Epithelial cell of proximal tubule (primary cell): Measurements from ENCODE around the gene SLC5A11. TPM values are rescaled to one million over a fixed set of nuclear protein-coding genes. Genes with fewer than 3 reads are reported as not detected.

Experiments used
- DNase-seq: peaks from one replicate; pipeline ENCODE4 v3.0.0-alpha.2; 2011; ENCODE audit warnings: low read depth
- H3K4me3 ChIP-seq: 2 replicates; pipeline ENCODE4 v1.5.1; 2011; ENCODE audit warnings: low read depth, mild to moderate bottlenecking, low read length
- CTCF ChIP-seq: conservative IDR thresholded peaks from 2 replicates; pipeline ENCODE4 v1.5.1; 2012; ENCODE audit warnings: low read depth, mild to moderate bottlenecking, low read length
- total RNA-seq: library from RNA; depleted of rRNA; stranded (reverse); fragments of >200 nt; gene quantifications from 2 replicates; pipeline ENCODE4 v1.2.3, GENCODE V29; 2015

The SLC5A11 gene
- total RNA-seq, 1 donor from 2014 or later = not detected

DNA sequence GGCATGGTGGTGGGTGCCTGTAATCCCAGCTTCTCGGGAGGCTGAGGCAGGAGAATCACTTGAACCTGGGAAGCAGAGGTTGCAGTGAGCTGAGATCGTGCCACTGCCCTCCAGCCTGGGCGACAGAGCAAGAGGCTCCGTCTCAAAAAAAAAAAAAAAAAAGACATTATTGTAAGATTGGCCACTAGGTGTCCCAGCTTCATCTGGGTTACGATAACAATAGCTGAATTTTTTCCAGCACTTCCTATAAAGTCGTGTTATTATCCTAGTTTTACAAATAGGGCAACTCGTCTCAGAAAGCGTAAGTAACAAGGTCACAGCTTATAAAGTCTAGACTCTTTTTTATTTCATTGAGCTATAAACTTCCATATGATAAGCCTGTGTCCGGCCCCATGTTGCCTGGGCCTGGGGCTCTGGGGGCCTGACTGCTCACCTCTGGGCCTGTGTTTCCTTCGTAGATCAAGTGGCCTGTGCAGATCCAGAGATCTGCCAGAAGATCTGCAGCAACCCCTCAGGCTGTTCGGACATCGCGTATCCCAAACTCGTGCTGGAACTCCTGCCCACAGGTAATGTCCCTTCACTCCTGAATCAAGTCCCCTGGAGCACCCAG is 60.5 kb downstream of the SLC5A11 start:
- no peak overlapping the region for H3K4me3 ChIP-seq
- peak; percentile 55 for TF ChIP-seq CTCF
- DNase-seq = no peak

GRCh38 chr16:24906901-24907300 is 61.1 kb downstream of the SLC5A11 start:
- no peak overlapping the region for H3K4me3 ChIP-seq
- no peak for TF ChIP-seq CTCF
- DNase-seq = no peak

DNA sequence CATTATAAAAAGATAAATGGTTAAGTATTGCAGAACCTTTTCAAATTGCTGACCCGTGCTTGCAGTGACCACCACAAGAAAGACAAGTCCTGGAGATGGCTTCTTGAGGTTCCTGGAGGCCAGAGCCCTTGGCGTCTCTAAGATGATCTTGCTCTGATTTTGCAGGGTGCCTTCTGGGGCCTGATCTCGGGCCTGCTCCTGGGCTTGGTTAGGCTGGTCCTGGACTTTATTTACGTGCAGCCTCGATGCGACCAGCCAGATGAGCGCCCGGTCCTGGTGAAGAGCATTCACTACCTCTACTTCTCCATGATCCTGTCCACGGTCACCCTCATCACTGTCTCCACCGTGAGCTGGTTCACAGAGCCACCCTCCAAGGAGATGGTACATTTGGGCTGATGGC is 63.0 kb downstream of the SLC5A11 start:
- DNase-seq = no peak
- no peak for TF ChIP-seq CTCF
- H3K4me3 ChIP-seq = no peak overlapping the region

DNA sequence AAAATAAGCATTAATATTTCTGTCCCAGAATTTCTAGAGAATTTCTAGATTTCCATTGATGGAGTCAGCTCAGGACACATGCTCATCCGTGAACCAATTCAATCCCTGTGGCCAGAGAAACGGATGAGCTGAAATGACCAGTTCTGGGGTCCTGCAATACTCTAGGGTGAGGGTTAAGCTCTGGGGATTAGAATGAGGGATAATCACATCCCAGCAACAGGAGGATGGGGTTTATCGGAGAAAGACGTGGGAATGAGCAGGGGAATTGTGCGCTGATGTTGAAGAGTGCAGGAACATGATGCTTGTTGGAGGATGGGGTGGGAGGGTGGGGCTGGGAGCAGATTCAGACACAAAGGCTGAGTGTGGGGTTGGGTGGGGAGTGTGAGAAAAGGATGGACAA is 64.1 kb downstream of the SLC5A11 start:
- TF ChIP-seq CTCF = no peak
- DNase-seq = no peak

DNA sequence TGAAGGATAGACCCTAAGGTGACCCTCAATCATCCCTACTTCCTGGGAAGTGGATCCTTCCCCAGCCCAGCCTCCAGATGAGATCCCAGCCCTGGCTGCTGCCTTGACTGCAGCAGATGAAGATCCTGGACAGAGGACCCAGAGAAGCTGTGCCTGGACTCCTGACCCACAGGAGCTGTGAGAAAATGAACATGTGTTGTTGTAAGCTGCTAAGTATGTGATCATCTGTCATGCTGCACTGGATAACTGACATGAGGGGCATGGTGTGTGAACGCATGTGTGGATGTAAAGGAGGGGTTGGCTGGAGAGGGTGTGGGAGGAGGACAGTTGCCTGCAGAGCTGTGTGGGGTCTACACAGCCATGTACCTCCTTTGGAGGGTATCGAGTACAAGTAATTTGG is 69.3 kb downstream of the SLC5A11 start:
- no peak for DNase-seq
- no peak for TF ChIP-seq CTCF
- H3K4me3 ChIP-seq = no peak overlapping the region

More for the DNA sequence above, 64.1 kb downstream of the SLC5A11 start:
- no peak overlapping the region for H3K4me3 ChIP-seq

DNA sequence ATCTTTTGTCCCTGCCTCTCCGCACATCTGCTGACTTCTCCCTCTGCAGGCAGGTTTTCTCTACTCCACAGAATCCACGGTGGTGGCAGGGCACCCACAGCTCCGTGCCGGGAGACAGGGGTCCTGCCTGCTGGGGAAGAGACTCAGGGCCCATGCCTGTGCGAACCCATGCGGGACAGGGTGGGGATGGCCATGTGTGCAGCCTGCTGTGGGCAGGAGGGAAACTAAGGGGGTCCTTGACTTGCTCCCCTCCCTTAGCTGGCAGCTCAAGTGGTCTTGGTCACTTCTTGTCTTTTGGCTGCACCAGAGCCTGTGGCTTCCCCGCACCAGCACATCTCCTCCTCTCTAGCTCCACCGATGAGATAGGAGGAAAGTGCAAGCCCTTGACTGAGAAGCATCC is 69.8 kb downstream of the SLC5A11 start:
- no peak overlapping the region for H3K4me3 ChIP-seq
- no peak for DNase-seq
- TF ChIP-seq CTCF = no peak

- no peak for DNase-seq
- no peak for TF ChIP-seq CTCF
- no peak overlapping the region for H3K4me3 ChIP-seq
Measured at GRCh38 chr16:24917236-24917635, 71.5 kb downstream of the SLC5A11 start.
